ENCODE results near the gene PDHB. TPM values are rescaled to one million over a fixed set of nuclear protein-coding genes. Genes with fewer than 3 reads are reported as not detected.

Gene PDHB
- total and polyA plus RNA-seq, 2 experiments from 2014 or later = 260 to 266 TPM

DNA sequence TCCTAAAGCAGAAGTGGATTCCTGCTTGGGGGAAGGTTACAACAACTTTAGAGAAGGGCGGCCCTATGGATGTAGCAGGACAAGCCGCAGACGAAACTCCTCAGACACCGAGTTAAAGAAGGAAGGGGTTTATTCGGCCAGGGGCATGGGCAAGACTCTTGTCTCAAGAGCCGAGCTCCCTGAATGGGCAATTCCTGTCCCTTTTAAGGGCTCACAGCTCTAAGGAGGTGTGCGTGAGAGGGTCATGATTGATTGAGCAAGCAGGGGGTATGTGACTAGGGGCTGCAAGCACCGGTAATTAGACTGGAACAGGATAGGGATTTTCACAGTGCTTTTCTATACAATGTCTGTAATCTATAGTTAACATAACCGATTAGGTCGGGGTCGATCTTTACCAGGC lies 879 bp upstream of the PDHB start:
- Histone ChIP-seq H3K4me1 (ENCODE audit: low read depth) (peaks cover 6% of the 10 kb centered on the region), H3K27me3 (no peaks in the 10 kb centered on the region), H3K36me3 (peaks cover 24% of the 10 kb centered on the region), H3K9me3 (ENCODE audit: low read depth) (no peaks in the 10 kb centered on the region), H3K4me3 (no peak overlapping the region), H3K27ac (peak overlapping the region; percentile 97)
- TF ChIP-seq, protein P1, sequence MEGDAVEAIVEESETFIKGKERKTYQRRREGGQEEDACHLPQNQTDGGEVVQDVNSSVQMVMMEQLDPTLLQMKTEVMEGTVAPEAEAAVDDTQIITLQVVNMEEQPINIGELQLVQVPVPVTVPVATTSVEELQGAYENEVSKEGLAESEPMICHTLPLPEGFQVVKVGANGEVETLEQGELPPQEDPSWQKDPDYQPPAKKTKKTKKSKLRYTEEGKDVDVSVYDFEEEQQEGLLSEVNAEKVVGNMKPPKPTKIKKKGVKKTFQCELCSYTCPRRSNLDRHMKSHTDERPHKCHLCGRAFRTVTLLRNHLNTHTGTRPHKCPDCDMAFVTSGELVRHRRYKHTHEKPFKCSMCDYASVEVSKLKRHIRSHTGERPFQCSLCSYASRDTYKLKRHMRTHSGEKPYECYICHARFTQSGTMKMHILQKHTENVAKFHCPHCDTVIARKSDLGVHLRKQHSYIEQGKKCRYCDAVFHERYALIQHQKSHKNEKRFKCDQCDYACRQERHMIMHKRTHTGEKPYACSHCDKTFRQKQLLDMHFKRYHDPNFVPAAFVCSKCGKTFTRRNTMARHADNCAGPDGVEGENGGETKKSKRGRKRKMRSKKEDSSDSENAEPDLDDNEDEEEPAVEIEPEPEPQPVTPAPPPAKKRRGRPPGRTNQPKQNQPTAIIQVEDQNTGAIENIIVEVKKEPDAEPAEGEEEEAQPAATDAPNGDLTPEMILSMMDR (IDR thresholded peaks at IDR 0.05; ENCODE audit: low read depth, low read length) = no peak
- no peak for DNase-seq (ENCODE audit: low read depth in 1 of 2, low spot score in 1 of 2)

DNA sequence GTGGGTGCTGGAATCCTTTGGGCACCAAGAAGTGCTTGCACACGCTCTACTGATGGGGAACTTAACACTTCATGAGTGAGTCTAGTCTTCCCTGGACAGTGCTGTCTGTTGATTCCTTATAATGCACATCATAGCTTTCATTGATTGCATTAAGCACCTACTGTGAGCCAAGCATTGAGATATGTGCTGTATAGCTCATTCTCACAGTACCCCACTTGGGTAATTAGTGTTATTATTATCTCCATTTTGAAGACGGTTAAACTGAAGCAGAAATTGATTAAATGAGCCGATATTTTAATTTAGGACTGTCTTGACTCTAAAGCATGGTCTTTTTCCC lies 504 bp upstream of the PDHB start:
- H3K9me3 ChIP-seq (ENCODE audit: low read depth) = no peaks in the 10 kb centered on the region
- peak overlapping the region; percentile 71 for H3K4me3 ChIP-seq
- peaks cover 6% of the 10 kb centered on the region for H3K4me1 ChIP-seq (ENCODE audit: low read depth)
- H3K36me3 ChIP-seq = peaks cover 28% of the 10 kb centered on the region
- peak overlapping the region; percentile 97 for H3K27ac ChIP-seq
- no peaks in the 10 kb centered on the region for H3K27me3 ChIP-seq
- TF ChIP-seq, protein P1 (IDR thresholded peaks at IDR 0.05; ENCODE audit: low read depth, low read length) = no peak
- no peak for DNase-seq (ENCODE audit: low read depth in 1 of 2, low spot score in 1 of 2)

DNA sequence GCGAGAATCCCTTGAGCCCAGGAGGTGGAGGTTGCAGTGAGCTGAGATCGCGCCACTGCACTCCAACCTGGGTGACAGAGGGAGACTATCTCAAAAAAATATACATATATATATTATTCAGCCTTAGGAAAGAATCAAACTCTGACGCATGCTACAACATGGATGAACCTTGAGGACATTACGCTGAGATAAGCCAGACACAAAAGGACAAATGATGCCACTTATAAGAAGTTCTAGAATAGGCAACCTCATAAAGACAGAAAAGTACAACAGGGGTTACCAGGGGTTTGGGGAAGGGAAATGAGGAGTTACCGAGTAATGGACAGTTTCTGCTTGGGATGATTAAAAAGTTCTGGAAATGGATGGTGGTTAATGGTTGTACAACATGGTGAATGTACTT lies 727 bp downstream of the PDHB start:
- H3K27me3 ChIP-seq = no peaks in the 10 kb centered on the region
- H3K27ac ChIP-seq = peak overlapping the region; percentile 97
- H3K36me3 ChIP-seq = peaks cover 40% of the 10 kb centered on the region
- no peak for DNase-seq (ENCODE audit: low read depth in 1 of 2, low spot score in 1 of 2)
- TF ChIP-seq, protein P1 (IDR thresholded peaks at IDR 0.05; ENCODE audit: low read depth, low read length) = no peak
- peaks cover 6% of the 10 kb centered on the region for H3K4me1 ChIP-seq (ENCODE audit: low read depth)
- no peaks in the 10 kb centered on the region for H3K9me3 ChIP-seq (ENCODE audit: low read depth)
- H3K4me3 ChIP-seq = peak overlapping the region; percentile 71

- DNase-seq (ENCODE audit: low read depth in 1 of 2, low spot score in 1 of 2) = no peak
- no peaks in the 10 kb centered on the region for H3K9me3 ChIP-seq (ENCODE audit: low read depth)
- H3K4me1 ChIP-seq (ENCODE audit: low read depth) = no peaks in the 10 kb centered on the region
- H3K27ac ChIP-seq = no peak overlapping the region
- no peaks in the 10 kb centered on the region for H3K27me3 ChIP-seq
- H3K4me3 ChIP-seq = no peak overlapping the region
- peaks cover 59% of the 10 kb centered on the region for H3K36me3 ChIP-seq
- TF ChIP-seq, protein P1 (IDR thresholded peaks at IDR 0.05; ENCODE audit: low read depth, low read length) = no peak
Observed at GRCh38 chr3:58429657-58430056, 4.0 kb downstream of the PDHB start.

- Histone ChIP-seq H3K36me3 (peaks cover 68% of the 10 kb centered on the region), H3K4me3 (no peak overlapping the region), H3K27me3 (no peaks in the 10 kb centered on the region)
Observed at GRCh38 chr3:58427661-58428361, 5.8 kb downstream of the PDHB start.

More at GRCh38 chr3:58427661-58428361, 5.8 kb downstream of the PDHB start:
- DNase-seq (ENCODE audit: low read depth in 1 of 2, low spot score in 1 of 2) = no peak
- TF ChIP-seq, protein P1 (IDR thresholded peaks at IDR 0.05; ENCODE audit: low read depth, low read length) = no peak
- Histone ChIP-seq H3K4me1 (ENCODE audit: low read depth) (peaks cover 17% of the 10 kb centered on the region), H3K9me3 (ENCODE audit: low read depth) (no peaks in the 10 kb centered on the region), H3K27ac (no peak overlapping the region)
